Panc1 (cell line): ENCODE data around the gene SLC25A43. TPM values are rescaled to one million over a fixed set of nuclear protein-coding genes. Genes with fewer than 3 reads are reported as not detected.
"Not testable (repeated sequence)": the region's sequence is repeated elsewhere in the genome, so short reads cannot be mapped to it uniquely, and the experiment has no call there.

Source experiments
- ATAC-seq: fragments of 200-7000 bp; cut with Tn5 transposase; 2 replicates; pipeline ENCODE4 v1.9.1; 2020; ENCODE audit warnings: mild to moderate bottlenecking, moderate library complexity
- BruUV-seq: library from RNA; stranded (reverse); fragments of 400-500 nt; replicated peaks from 2 replicates; lab custom pipeline; 2021; lab: Mats Ljungman, UMichigan
- CTCF ChIA-PET: fragments of 300-600 bp; sonication (Branson Sonifier 250); formaldehyde crosslinking; loops from one replicate; lab custom pipeline; 2022; ENCODE audit warnings: antibody characterized with exemption; lab: Charles Lee
- POLR2A ChIA-PET: fragments of 300-600 bp; sonication (Branson Sonifier 250); formaldehyde crosslinking; loops from one replicate; lab custom pipeline; 2022; ENCODE audit warnings: antibody characterized with exemption; lab: Charles Lee
- DNase-seq: peaks from one replicate; pipeline ENCODE4 v3.0.0-alpha.2; 2010; ENCODE audit warnings: low read depth, low spot score
- H3K27ac ChIP-seq: 2 replicates; pipeline ENCODE4 v1.5.1; 2011; ENCODE audit warnings: mild to moderate bottlenecking, low read length, inconsistent platforms
- H3K27me3 ChIP-seq: fragments of 200-500 bp; sonication (Bioruptor generic); 2 replicates; pipeline ENCODE4 v1.6.0; 2014; ENCODE audit warnings: low read length, inconsistent platforms; ENCODE audit not compliant: control insufficient read depth, insufficient read depth
- H3K36me3 ChIP-seq: fragments of 200-500 bp; sonication (Bioruptor generic); 2 replicates; pipeline ENCODE4 v1.5.1; 2014; ENCODE audit warnings: inconsistent platforms, mild to moderate bottlenecking, low read length, moderate library complexity; ENCODE audit not compliant: control insufficient read depth, insufficient read depth
- H3K4me1 ChIP-seq: 2 replicates; pipeline ENCODE4 v1.5.1; 2011; ENCODE audit warnings: inconsistent platforms, mild to moderate bottlenecking, low read length, moderate library complexity; ENCODE audit not compliant: control insufficient read depth, insufficient read depth
- H3K4me3 ChIP-seq, 2 experiments: 2 replicates each; pipeline ENCODE4 v1.5.1; 2011 to 2012; ENCODE audit warnings: low read depth in 2 of 2, low read length in 2 of 2, mild to moderate bottlenecking in 2 of 2, inconsistent platforms in 1 of 2, moderate library complexity in 1 of 2
- H3K9me3 ChIP-seq: fragments of 200-500 bp; sonication (Bioruptor generic); 2 replicates; pipeline ENCODE4 v1.5.1; 2014; ENCODE audit warnings: low read depth, mild to moderate bottlenecking, inconsistent platforms, low read length, moderate library complexity; ENCODE audit not compliant: control insufficient read depth, insufficient read depth
- POLR2AphosphoS5 ChIP-seq: IDR thresholded peaks from 2 replicates; pipeline ENCODE4 v1.6.1; 2012; ENCODE audit warnings: mild to moderate bottlenecking, low read depth, low read length, moderate library complexity
- REST ChIP-seq, 2 experiments: IDR thresholded peaks; 2 replicates each; pipeline ENCODE4 v1.6.1; 2011 to 2012; ENCODE audit warnings: low read depth in 2 of 2, control low read depth in 1 of 2, low read length in 1 of 2, mild to moderate bottlenecking in 1 of 2, moderate library complexity in 1 of 2; ENCODE audit not compliant: insufficient read depth in 1 of 2
- SIN3A ChIP-seq: IDR thresholded peaks from 2 replicates; pipeline ENCODE4 v1.6.1; 2012; ENCODE audit warnings: low read depth, mild to moderate bottlenecking, low read length, moderate library complexity, borderline replicate concordance; ENCODE audit not compliant: insufficient read depth
- TCF7L2 ChIP-seq: IDR thresholded peaks from 2 replicates; pipeline ENCODE4 v1.6.1; 2011; ENCODE audit warnings: mild to moderate bottlenecking, low read depth, low read length, inconsistent platforms
- in situ Hi-C: cut with HindIII; loops from 2 replicates; pipeline ENCODE4 v1.10.0; 2016; ENCODE audit warnings: low sequenced_read_pairs, low pct_unique_long_range_greater_than_20kb
- intact Hi-C: fragments of 100-400 bp; cut with micrococcal nuclease; formaldehyde crosslinking; loops from one replicate; pipeline ENCODE4 v1.10.0; 2022; ENCODE audit not compliant: unreplicated experiment
- total RNA-seq: library from RNA; stranded (reverse); gene quantifications from one replicate; pipeline ENCODE4 v1.2.1, GENCODE V29; 2021; ENCODE audit not compliant: unreplicated experiment
- TF ChIP-seq, protein P1 (sequence below): fragments of 450-650 bp; IDR thresholded peaks from 2 replicates; pipeline ENCODE4 v1.5.1; 2017; ENCODE audit warnings: mild to moderate bottlenecking

Gene SLC25A43
- total RNA-seq, 1 experiment from 2014 or later: 35.5 TPM

- DNase-seq (no peak), ATAC-seq (no peak)
- Histone ChIP-seq H3K4me1 (no peaks in the 10 kb centered on the region), H3K9me3 (no peaks in the 10 kb centered on the region), H3K36me3 (0 out of 2 replicates have a peak, but pooled peaks cover 2% of the 10 kb centered on the region), H3K4me3 (no peak overlapping the region), H3K27me3 (no peaks in the 10 kb centered on the region), H3K27ac (no peak overlapping the region)
- in situ Hi-C loops (no loop called here), intact Hi-C loops (no loop called here)
- TF ChIP-seq SIN3A (no peak), REST (IDR thresholded peaks at IDR 0.05; ENCODE audit: insufficient read depth in 1 of 2, low read depth in 2 of 2, low read length in 1 of 2) (no peak), TCF7L2 (no peak), POLR2AphosphoS5 (no peak)
- TF ChIP-seq, protein P1, sequence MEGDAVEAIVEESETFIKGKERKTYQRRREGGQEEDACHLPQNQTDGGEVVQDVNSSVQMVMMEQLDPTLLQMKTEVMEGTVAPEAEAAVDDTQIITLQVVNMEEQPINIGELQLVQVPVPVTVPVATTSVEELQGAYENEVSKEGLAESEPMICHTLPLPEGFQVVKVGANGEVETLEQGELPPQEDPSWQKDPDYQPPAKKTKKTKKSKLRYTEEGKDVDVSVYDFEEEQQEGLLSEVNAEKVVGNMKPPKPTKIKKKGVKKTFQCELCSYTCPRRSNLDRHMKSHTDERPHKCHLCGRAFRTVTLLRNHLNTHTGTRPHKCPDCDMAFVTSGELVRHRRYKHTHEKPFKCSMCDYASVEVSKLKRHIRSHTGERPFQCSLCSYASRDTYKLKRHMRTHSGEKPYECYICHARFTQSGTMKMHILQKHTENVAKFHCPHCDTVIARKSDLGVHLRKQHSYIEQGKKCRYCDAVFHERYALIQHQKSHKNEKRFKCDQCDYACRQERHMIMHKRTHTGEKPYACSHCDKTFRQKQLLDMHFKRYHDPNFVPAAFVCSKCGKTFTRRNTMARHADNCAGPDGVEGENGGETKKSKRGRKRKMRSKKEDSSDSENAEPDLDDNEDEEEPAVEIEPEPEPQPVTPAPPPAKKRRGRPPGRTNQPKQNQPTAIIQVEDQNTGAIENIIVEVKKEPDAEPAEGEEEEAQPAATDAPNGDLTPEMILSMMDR: no peak
- ChIA-PET CTCF (no interaction called here), POLR2A (no interaction called here)
- no TSS peak for BruUV-seq
Measured at GRCh38 chrX:119429471-119429870, 30.3 kb downstream of the SLC25A43 start.

GRCh38 chrX:119441295-119441694 lies 42.2 kb downstream of the SLC25A43 start:
- H3K27ac ChIP-seq, DNase-seq, H3K9me3 ChIP-seq, H3K4me1 ChIP-seq, H3K36me3 ChIP-seq, BruUV-seq, intact Hi-C loops, POLR2A ChIA-PET, in situ Hi-C loops, CTCF ChIA-PET, ATAC-seq, H3K27me3 ChIP-seq, H3K4me3 ChIP-seq: not testable (repeated sequence)

GRCh38 chrX:119442286-119442685 lies 43.1 kb downstream of the SLC25A43 start:
- H3K36me3 ChIP-seq: no peaks in the 10 kb centered on the region
- intact Hi-C loops (no loop called here), in situ Hi-C loops (no loop called here)
- POLR2A ChIA-PET: no interaction called here
- no peaks in the 10 kb centered on the region for H3K9me3 ChIP-seq
- ATAC-seq (no peak), DNase-seq (no peak)
- TF ChIP-seq TCF7L2 (no peak), REST (IDR thresholded peaks at IDR 0.05; ENCODE audit: insufficient read depth in 1 of 2, low read depth in 2 of 2, low read length in 1 of 2) (no peak), SIN3A (no peak), POLR2AphosphoS5 (no peak)
- TF ChIP-seq, protein P1: no peak
- no TSS peak for BruUV-seq
- H3K27me3 ChIP-seq: no peaks in the 10 kb centered on the region
- H3K27ac ChIP-seq: no peak overlapping the region
- H3K4me1 ChIP-seq: no peaks in the 10 kb centered on the region
- CTCF ChIA-PET: interaction anchor here (0.7 kb wide), 1 partner anchor 70 kb away, joined by 12 read pairs; no protein-coding TSS in a partner anchor
- H3K4me3 ChIP-seq: no peak overlapping the region
